ENCODE measurements around the gene GALNT7. TPM values are rescaled to one million over a fixed set of nuclear protein-coding genes. Genes with fewer than 3 reads are reported as not detected.

Gene GALNT7
- total and polyA plus RNA-seq, 4 donors, result 0.65 to 13.0 (median 2.1) TPM

GRCh38 chr4:173211838-173212237 is 43.2 kb downstream of the GALNT7 start:
- Histone ChIP-seq H3K36me3 (ENCODE audit: control insufficient read depth in 4 of 4, insufficient read depth in 3 of 4, low read depth in 1 of 4, low read length in 3 of 4) (no peaks in the 10 kb centered on the region), H3K4me1 (ENCODE audit: control insufficient read depth in 4 of 4, insufficient read depth in 4 of 4, low read length in 3 of 4) (no peaks in the 10 kb centered on the region), H3K9ac (ENCODE audit: low read depth in 1 of 2, low read length in 2 of 2) (no peak overlapping the region), H3K4me3 (ENCODE audit: low read depth in 1 of 3, low read length in 3 of 3) (no peak overlapping the region), H3K27ac (ENCODE audit: low read depth in 1 of 2, low read length in 2 of 2) (no peak overlapping the region), H3K27me3 (ENCODE audit: control insufficient read depth in 4 of 4, insufficient read depth in 4 of 4, low read length in 3 of 4) (no peaks in the 10 kb centered on the region), H3K9me3 (ENCODE audit: control insufficient read depth in 4 of 4, low read length in 3 of 4) (no peaks in the 10 kb centered on the region)
- TF ChIP-seq HNF4G (IDR thresholded peaks at IDR 0.05), result no peak
- TF ChIP-seq FOXA2 (IDR thresholded peaks at IDR 0.05), result no peak
- TF ChIP-seq, protein P1, sequence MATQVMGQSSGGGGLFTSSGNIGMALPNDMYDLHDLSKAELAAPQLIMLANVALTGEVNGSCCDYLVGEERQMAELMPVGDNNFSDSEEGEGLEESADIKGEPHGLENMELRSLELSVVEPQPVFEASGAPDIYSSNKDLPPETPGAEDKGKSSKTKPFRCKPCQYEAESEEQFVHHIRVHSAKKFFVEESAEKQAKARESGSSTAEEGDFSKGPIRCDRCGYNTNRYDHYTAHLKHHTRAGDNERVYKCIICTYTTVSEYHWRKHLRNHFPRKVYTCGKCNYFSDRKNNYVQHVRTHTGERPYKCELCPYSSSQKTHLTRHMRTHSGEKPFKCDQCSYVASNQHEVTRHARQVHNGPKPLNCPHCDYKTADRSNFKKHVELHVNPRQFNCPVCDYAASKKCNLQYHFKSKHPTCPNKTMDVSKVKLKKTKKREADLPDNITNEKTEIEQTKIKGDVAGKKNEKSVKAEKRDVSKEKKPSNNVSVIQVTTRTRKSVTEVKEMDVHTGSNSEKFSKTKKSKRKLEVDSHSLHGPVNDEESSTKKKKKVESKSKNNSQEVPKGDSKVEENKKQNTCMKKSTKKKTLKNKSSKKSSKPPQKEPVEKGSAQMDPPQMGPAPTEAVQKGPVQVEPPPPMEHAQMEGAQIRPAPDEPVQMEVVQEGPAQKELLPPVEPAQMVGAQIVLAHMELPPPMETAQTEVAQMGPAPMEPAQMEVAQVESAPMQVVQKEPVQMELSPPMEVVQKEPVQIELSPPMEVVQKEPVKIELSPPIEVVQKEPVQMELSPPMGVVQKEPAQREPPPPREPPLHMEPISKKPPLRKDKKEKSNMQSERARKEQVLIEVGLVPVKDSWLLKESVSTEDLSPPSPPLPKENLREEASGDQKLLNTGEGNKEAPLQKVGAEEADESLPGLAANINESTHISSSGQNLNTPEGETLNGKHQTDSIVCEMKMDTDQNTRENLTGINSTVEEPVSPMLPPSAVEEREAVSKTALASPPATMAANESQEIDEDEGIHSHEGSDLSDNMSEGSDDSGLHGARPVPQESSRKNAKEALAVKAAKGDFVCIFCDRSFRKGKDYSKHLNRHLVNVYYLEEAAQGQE (IDR thresholded peaks at IDR 0.05), result no peak
- TF ChIP-seq RAD21 (IDR thresholded peaks at IDR 0.05), result no peak
- 60% methylated on average over 1 of the region's 1 CpG for WGBS
- no peak for DNase-seq (ENCODE audit: low spot score)

DNA sequence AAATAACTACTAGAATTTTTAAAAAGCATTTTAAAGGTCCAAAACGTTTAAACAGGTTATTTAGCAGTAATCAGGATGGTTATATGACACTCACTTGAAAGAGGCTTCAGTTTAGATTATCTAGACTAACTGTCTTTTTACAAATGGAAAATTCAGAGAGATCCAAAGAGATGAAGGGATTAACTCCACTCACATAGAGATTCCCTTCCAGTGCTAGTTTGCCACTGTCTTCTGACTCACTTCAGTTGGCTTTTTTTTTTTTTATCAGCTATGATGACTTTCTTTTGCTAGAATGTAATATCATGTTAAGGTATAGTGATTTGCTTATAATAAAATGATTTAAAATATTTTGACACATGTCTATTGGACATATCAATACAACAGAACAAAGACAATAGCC is 43.8 kb downstream of the GALNT7 start:
- Histone ChIP-seq H3K4me3 (ENCODE audit: low read depth in 1 of 3, low read length in 3 of 3) (no peak overlapping the region), H3K36me3 (ENCODE audit: control insufficient read depth in 4 of 4, insufficient read depth in 3 of 4, low read depth in 1 of 4, low read length in 3 of 4) (no peaks in the 10 kb centered on the region), H3K4me1 (ENCODE audit: control insufficient read depth in 4 of 4, insufficient read depth in 4 of 4, low read length in 3 of 4) (no peaks in the 10 kb centered on the region), H3K9me3 (ENCODE audit: control insufficient read depth in 4 of 4, low read length in 3 of 4) (no peaks in the 10 kb centered on the region), H3K9ac (ENCODE audit: low read depth in 1 of 2, low read length in 2 of 2) (no peak overlapping the region), H3K27ac (ENCODE audit: low read depth in 1 of 2, low read length in 2 of 2) (no peak overlapping the region), H3K27me3 (ENCODE audit: control insufficient read depth in 4 of 4, insufficient read depth in 4 of 4, low read length in 3 of 4) (no peaks in the 10 kb centered on the region)
- no peak for DNase-seq (ENCODE audit: low spot score)
- 40% methylated on average over 1 of the region's 1 CpG for WGBS
- TF ChIP-seq SP1 (IDR thresholded peaks at IDR 0.05) (no peak), JUND (IDR thresholded peaks at IDR 0.05) (no peak), EGR1 (IDR thresholded peaks at IDR 0.05; ENCODE audit: low read depth in 2 of 2) (no peak), RXRA (IDR thresholded peaks at IDR 0.05) (no peak), TAF1 (conservative IDR thresholded peaks at IDR 0.05) (no peak), FOXA2 (IDR thresholded peaks at IDR 0.05) (no peak), YY1 (IDR thresholded peaks at IDR 0.05) (no peak), ZBTB33 (IDR thresholded peaks at IDR 0.05) (no peak), HNF4A (conservative IDR thresholded peaks at IDR 0.05) (no peak), NR2F2 (IDR thresholded peaks at IDR 0.05) (no peak), RAD21 (IDR thresholded peaks at IDR 0.05) (no peak), GABPA (IDR thresholded peaks at IDR 0.05 in 1 of 2, conservative IDR thresholded peaks at IDR 0.05 in 1 of 2) (no peak), FOXA1 (IDR thresholded peaks at IDR 0.05) (no peak), CTCF (IDR thresholded peaks at IDR 0.05; ENCODE audit: low read depth, low read length, missing input control) (no peak), HNF4G (IDR thresholded peaks at IDR 0.05) (no peak)
- TF ChIP-seq, protein P1 (IDR thresholded peaks at IDR 0.05), result no peak
- TF ChIP-seq, protein P2, sequence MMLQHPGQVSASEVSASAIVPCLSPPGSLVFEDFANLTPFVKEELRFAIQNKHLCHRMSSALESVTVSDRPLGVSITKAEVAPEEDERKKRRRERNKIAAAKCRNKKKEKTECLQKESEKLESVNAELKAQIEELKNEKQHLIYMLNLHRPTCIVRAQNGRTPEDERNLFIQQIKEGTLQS (IDR thresholded peaks at IDR 0.05), result no peak
- TF ChIP-seq, protein P3, sequence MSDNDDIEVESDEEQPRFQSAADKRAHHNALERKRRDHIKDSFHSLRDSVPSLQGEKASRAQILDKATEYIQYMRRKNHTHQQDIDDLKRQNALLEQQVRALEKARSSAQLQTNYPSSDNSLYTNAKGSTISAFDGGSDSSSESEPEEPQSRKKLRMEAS (IDR thresholded peaks at IDR 0.05), result no peak
